Lung (tissue), 12 donors: ENCODE results near the gene NR1I2. TPM values are rescaled to one million over a fixed set of nuclear protein-coding genes. Genes with fewer than 3 reads are reported as not detected.

ENCODE experiments used
- ATAC-seq: fragments of 200-7000 bp; cut with Tn5 transposase; one replicate; pipeline ENCODE4 v1.9.1; 2020; ENCODE audit warnings: moderate number of reproducible peaks; ENCODE audit not compliant: insufficient read depth, low FRiP score
- DNase-seq, 3 donors: peaks; one replicate each; pipeline ENCODE4 v3.0.0-alpha.2; 2013 to 2017
- H3K27ac ChIP-seq, 2 donors: one replicate each; pipeline ENCODE4 v1.5.1; 2013; ENCODE audit warnings: mild to moderate bottlenecking in 2 of 2, moderate library complexity in 2 of 2, control low read depth in 1 of 2, inconsistent platforms in 1 of 2, low read depth in 1 of 2, low read length in 1 of 2
- H3K27me3 ChIP-seq, 3 donors: one replicate each; pipeline ENCODE4 v1.5.1; 2013; ENCODE audit warnings: low read length in 2 of 3; ENCODE audit not compliant: control insufficient read depth in 3 of 3, insufficient read depth in 3 of 3
- H3K36me3 ChIP-seq, 4 donors: one replicate each; pipeline ENCODE4 v1.5.1; 2013; ENCODE audit warnings: low read length in 4 of 4, mild to moderate bottlenecking in 1 of 4, moderate library complexity in 1 of 4; ENCODE audit not compliant: control insufficient read depth in 4 of 4, insufficient read depth in 4 of 4
- H3K4me1 ChIP-seq, 5 donors: one replicate each; pipeline ENCODE4 v1.5.1; 2013; ENCODE audit warnings: low read length in 5 of 5, mild to moderate bottlenecking in 2 of 5, moderate library complexity in 1 of 5; ENCODE audit not compliant: control insufficient read depth in 5 of 5, insufficient read depth in 5 of 5
- H3K4me3 ChIP-seq: one replicate; pipeline ENCODE4 v1.5.1; 2013; ENCODE audit warnings: mild to moderate bottlenecking, control low read depth, moderate library complexity
- H3K9ac ChIP-seq, 2 donors: one replicate each; pipeline ENCODE4 v1.5.1; 2013; ENCODE audit warnings: low read length in 2 of 2, control low read depth in 1 of 2; ENCODE audit not compliant: insufficient read depth in 1 of 2
- H3K9me3 ChIP-seq, 4 donors: one replicate each; pipeline ENCODE4 v1.5.1; 2013; ENCODE audit warnings: low read length in 3 of 4, mild to moderate bottlenecking in 1 of 4, moderate library complexity in 1 of 4; ENCODE audit not compliant: control insufficient read depth in 4 of 4, insufficient read depth in 3 of 4
- CTCF ChIP-seq: IDR thresholded peaks from 2 replicates; pipeline ENCODE4 v1.5.1; 2012; ENCODE audit warnings: mild to moderate bottlenecking; ENCODE audit errors: control extremely low read depth, extremely low read depth
- WGBS, 2 donors: extraction: QIAGEN DNeasy Blood & Tissue Kit; methylation state at CpG; one replicate each; pipeline ENCODE4 v1.1.7; 2013; 5-methylcytosine and 5-hydroxymethylcytosine counted together
- polyA plus RNA-seq, 2 donors: library from polyadenylated mRNA; stranded (reverse); fragments of 200-250 nt; gene quantifications; one replicate each; pipeline ENCODE4 v1.2.1, GENCODE V29; 2013
- total RNA-seq, 2 donors: library from RNA; depleted of rRNA in 1 of 2; stranded (reverse); fragments of >200 nt in 1 of 2; gene quantifications; one replicate each; pipeline ENCODE4 v1.2.1, GENCODE V29; 2014 to 2021
- donor health status: control.
- donor health status: control.
- donor health status: Bipolar disorder and iron deficiency.
- donor health status: healthy.
- donor health status: DM: yes; HTN: yes; CAD: no.

The NR1I2 gene
- total and polyA plus RNA-seq, 4 donors: 0.08 to 0.55 (median 0.22) TPM

GRCh38 chr3:119858957-119859356 is 77.1 kb downstream of the NR1I2 start:
- H3K36me3 ChIP-seq: peaks cover 5 to 43% (median 27%) of the 10 kb centered on the region in 4 donors
- no peak overlapping the region for H3K4me3 ChIP-seq
- ATAC-seq (no peak), DNase-seq (no peak)
- peaks cover 0 to 2% (median 0%) of the 10 kb centered on the region in 5 donors for H3K4me1 ChIP-seq
- peaks cover 0 to 7% (median 3%) of the 10 kb centered on the region in 4 donors for H3K9me3 ChIP-seq
- H3K27ac ChIP-seq: no peak overlapping the region
- 91 to 98% methylated on average over 2 of the region's 2 CpGs for WGBS, 2 donors
- H3K9ac ChIP-seq: no peak overlapping the region
- no peak for TF ChIP-seq CTCF
- H3K27me3 ChIP-seq: no peaks in the 10 kb centered on the region

- Histone ChIP-seq H3K4me3 (no peak overlapping the region), H3K4me1 (peaks cover 0 to 2% (median 0%) of the 10 kb centered on the region in 5 donors), H3K27ac (no peak overlapping the region), H3K27me3 (no peaks in the 10 kb centered on the region), H3K36me3 (peaks cover 6 to 43% (median 27%) of the 10 kb centered on the region in 4 donors), H3K9me3 (peaks cover 0 to 7% (median 3%) of the 10 kb centered on the region in 4 donors), H3K9ac (no peak overlapping the region)
- DNase-seq (no peak), ATAC-seq (no peak)
- WGBS, 2 donors: 99 to 100% methylated on average over 2 of the region's 2 CpGs
- TF ChIP-seq CTCF: no peak
Observed at GRCh38 chr3:119859728-119860127, 77.8 kb downstream of the NR1I2 start.

- ATAC-seq (no peak), DNase-seq (peak in 1 of 3 donors; percentile 14)
- Histone ChIP-seq H3K9me3 (peaks cover 0 to 6% (median 2%) of the 10 kb centered on the region in 4 donors), H3K27ac (no peak overlapping the region), H3K27me3 (no peaks in the 10 kb centered on the region), H3K4me1 (peaks cover 0 to 2% (median 0%) of the 10 kb centered on the region in 5 donors), H3K9ac (no peak overlapping the region), H3K4me3 (no peak overlapping the region), H3K36me3 (peaks cover 6 to 44% (median 26%) of the 10 kb centered on the region in 4 donors)
- TF ChIP-seq CTCF: no peak
- WGBS, 2 donors: 60 to 87% methylated on average over 2 of the region's 2 CpGs
Observed at GRCh38 chr3:119861681-119862080, 79.8 kb downstream of the NR1I2 start.

GRCh38 chr3:119862616-119863015 is 80.7 kb downstream of the NR1I2 start:
- no peak overlapping the region for H3K27ac ChIP-seq
- peaks cover 0 to 2% (median 0%) of the 10 kb centered on the region in 5 donors for H3K4me1 ChIP-seq
- DNase-seq (no peak), ATAC-seq (no peak)
- TF ChIP-seq CTCF: no peak
- 88 to 91% methylated on average over 2 of the region's 2 CpGs for WGBS, 2 donors
- peaks cover 0 to 4% (median 1%) of the 10 kb centered on the region in 4 donors for H3K9me3 ChIP-seq
- H3K4me3 ChIP-seq: no peak overlapping the region
- no peak overlapping the region for H3K9ac ChIP-seq
- H3K36me3 ChIP-seq: peaks cover 6 to 35% (median 21%) of the 10 kb centered on the region in 4 donors
- no peaks in the 10 kb centered on the region for H3K27me3 ChIP-seq
